GM12875 (cell line): Measurements from ENCODE around the gene MSLN.
A peak's percentile ranks its signal among the peaks of the same experiment; 100 is the strongest.

ENCODE experiments used
- H3K4me3 ChIP-seq: one replicate; pipeline ENCODE4 v1.5.1; 2011; ENCODE audit warnings: low read depth, low read length, control low read depth
- TF ChIP-seq, protein P1 (sequence below): IDR thresholded peaks from 2 replicates; pipeline ENCODE4 v1.5.1; 2011; ENCODE audit warnings: low read depth, mild to moderate bottlenecking, control low read depth, inconsistent platforms, low read length, moderate library complexity, borderline replicate concordance; ENCODE audit not compliant: insufficient read depth

The MSLN gene

DNA sequence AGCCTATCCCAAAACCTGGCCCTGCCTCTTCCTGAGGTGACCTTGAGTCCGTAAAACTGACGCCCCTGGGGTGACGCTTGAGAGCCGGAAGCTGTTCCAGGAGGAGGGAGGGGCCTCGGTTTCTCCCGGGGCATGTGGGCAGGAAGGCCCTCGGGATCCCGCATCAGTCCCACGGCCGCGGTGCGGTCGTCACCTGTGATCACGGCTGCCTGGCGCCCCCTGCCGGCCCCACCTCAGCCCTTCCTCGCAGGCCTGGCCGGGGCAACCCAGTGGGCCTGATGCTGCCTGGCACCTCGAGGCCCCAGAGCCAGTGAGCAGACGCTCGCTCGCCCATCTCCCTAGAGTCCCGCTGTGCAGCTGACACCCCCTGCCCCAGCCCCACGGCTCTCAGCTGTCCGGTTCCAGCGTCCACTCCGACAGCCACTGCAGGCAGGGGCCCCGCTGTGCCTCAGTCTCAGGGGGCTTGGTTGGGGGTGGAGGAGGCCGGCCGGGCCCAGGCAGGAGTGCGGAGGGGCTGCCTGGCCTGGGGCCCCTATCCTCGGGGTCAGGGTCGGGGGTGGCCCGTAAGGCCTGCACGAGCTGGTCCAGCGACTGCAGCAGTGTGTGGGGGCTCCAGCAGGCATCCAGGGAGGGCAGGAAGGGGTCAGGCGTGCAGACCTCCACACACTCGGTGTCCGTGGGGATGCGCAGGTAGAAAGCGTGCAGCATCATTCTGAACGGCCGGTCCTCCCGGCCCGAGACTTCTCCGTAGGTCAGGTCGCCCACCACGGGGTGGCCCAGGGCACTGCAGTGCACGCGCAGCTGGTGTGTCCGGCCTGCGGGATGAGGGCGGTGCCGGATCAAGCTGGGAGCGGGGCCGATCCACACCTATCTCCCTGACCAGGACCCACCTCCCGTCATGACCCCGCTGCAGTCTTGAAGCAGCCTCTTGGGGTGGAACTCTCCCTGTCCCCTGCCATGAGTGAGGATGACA lies 25.3 kb downstream of the MSLN start:
- TF ChIP-seq, protein P1, sequence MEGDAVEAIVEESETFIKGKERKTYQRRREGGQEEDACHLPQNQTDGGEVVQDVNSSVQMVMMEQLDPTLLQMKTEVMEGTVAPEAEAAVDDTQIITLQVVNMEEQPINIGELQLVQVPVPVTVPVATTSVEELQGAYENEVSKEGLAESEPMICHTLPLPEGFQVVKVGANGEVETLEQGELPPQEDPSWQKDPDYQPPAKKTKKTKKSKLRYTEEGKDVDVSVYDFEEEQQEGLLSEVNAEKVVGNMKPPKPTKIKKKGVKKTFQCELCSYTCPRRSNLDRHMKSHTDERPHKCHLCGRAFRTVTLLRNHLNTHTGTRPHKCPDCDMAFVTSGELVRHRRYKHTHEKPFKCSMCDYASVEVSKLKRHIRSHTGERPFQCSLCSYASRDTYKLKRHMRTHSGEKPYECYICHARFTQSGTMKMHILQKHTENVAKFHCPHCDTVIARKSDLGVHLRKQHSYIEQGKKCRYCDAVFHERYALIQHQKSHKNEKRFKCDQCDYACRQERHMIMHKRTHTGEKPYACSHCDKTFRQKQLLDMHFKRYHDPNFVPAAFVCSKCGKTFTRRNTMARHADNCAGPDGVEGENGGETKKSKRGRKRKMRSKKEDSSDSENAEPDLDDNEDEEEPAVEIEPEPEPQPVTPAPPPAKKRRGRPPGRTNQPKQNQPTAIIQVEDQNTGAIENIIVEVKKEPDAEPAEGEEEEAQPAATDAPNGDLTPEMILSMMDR, result peak; percentile 89
- no peak overlapping the region for H3K4me3 ChIP-seq

DNA sequence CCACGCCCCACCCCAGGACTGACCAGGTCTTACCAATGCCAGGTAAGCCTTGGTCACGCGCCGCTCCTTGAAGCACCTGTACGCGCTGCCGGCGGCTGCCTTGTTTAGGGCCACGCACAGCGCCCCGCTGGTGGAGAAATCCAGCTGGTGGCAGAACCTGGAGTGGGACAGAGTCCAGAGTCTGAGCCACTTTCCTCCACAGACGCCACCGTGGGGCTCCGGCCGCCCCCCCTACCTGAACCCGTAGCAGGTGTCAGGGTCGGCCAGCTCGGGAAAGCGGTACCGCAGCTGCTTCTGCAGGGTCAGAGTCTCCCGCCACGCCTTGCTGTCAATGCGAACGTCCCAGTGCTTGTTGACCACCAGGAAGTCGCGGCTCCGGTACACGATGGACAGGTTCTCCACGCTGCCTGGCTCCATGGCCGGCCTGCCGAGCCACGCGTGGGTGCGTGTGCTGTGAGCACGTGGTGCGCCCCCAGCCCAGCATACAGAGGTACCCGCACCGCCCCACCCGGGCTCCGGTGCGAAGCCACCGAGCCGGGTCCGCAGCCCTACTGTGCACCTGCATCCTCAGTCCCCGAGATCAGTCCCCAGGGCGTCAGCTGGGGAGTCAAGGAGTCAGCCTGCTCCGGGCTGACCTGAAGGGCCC lies 26.9 kb downstream of the MSLN start:
- H3K4me3 ChIP-seq, result peak overlapping the region; percentile 95
- TF ChIP-seq, protein P1, result no peak

DNA sequence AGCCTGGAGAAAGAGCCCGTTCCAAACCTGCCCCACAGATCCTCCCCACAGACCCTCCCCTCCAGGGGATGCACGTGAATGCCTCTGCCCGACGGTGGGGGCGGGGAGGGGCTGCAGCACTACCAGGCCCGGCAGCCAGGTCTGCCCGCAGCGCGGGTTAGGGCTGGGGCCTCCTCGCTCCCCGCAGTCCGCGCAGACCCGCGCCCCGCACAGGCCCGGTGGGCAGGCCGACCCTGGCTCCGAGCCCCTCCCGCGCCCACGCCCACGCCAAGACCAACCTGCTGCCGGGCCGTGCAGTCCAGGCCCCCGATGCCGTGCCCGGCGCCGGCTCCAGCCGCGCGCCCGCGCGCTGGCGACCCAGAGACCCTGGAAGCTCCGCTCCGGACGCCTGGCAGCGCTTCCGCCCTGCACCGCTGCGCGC lies 27.5 kb downstream of the MSLN start, which contains the start of gene RPUSD1:
Gene RPUSD1, minus strand, starts transcription at position 404 of the 421 bp plus-strand sequence. CDS start 644 bp downstream, outside the sequence.
- H3K4me3 ChIP-seq, result peak within 1 kb of the TSS; percentile 95
- TF ChIP-seq, protein P1, result no peak

DNA sequence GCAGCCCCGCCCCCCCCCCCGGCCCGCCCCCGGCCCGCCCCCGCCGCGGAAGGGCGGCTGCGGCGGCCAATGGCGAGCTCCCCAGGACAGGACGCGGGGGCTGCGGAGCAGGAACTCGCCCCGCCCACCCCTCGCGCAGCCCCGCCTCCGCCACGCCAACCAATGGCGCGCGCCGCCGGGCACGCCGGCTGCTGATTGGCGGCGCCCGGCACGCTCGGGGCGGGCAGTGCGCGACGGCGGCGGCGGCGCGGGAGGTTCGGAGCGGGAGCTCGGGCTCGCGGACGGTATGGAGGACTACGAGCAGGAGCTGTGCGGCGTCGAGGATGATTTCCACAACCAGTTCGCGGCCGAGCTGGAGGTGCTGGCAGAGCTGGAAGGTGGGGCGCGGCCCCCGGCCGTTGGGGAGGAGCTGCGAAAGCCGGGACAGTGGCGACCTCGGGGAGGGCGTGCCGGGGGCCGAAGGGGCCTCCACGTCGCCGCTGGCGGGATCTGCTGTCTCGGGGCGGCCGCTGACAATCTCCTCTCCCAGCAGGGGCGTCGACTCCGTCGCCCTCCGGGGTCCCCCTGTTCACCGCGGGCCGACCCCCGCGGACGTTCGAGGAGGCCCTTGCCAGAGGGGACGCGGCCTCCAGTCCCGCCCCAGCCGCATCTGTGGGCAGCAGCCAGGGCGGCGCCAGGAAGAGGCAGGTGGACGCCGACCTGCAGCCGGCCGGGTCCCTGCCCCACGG lies 28.0 kb downstream of the MSLN start, which contains the start of gene CHTF18:
Gene CHTF18, plus strand, starts transcription at position 222 of the 728 bp plus-strand sequence. Its CDS starts 65 bp downstream, at position 287.
- TF ChIP-seq, protein P1, result no peak
- H3K4me3 ChIP-seq, result peak within 1 kb of the TSS; percentile 95

DNA sequence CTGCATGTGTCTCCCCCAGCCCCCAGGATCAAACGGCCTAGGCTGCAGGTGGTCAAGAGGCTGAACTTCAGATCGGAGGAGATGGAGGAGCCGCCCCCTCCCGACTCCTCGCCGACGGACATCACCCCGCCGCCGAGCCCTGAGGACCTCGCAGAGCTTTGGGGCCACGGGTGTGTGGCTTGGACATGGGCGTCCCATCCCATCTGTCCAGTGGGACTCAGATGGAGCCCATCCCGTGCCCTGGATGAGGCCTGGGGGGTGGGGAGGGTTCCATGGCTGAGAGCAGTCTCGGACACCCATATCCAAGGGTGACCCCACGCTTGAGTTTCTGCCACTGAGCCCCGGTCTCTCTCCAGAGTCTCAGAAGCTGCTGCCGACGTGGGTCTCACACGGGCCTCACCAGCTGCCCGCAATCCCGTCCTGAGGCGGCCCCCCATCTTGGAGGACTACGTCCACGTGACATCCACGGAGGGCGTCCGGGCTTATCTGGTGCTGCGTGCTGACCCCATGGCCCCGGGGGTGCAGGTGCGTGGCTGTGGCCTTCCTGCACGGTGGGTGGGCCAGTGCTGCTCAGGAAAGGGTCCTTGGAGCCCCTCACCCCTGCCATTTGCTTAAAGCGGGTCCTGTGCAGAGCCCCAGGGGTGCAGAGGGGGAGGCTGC lies 28.8 kb downstream of the MSLN start:
- peak overlapping the region; percentile 79 for H3K4me3 ChIP-seq
- TF ChIP-seq, protein P1, result no peak

DNA sequence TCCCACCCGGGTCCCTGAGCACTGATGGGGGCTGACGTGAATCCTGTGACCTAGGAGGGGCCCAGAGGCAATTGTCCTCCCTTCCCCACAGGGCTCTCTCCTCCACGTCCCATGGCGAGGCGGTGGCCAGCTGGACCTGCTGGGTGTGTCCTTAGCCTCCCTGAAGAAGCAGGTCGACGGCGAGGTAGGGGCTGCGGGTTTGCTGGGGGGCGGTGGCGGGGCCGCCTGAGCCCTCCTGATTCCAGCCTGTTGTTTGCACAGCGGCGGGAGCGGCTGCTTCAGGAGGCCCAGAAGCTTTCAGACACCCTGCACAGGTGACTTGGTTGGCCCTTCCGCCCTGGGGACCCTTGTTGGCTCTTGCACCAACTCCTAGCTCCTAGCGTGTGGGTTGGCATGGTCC lies 29.6 kb downstream of the MSLN start:
- TF ChIP-seq, protein P1, result no peak
- H3K4me3 ChIP-seq, result no peak overlapping the region
